ENCODE results near the gene ELL. TPM values are rescaled to one million over a fixed set of nuclear protein-coding genes. Genes with fewer than 3 reads are reported as not detected.

ELL gene
- total RNA-seq, 1 experiment from 2014 or later, result 21.0 TPM

GRCh38 chr19:18508585-18508984 lies 13.3 kb downstream of the ELL start:
- H4K20me1 ChIP-seq (ENCODE audit: low read length), result peaks cover 79% of the 10 kb centered on the region
- ATAC-seq (no peak), DNase-seq (no peak)
- H3F3A ChIP-seq (ENCODE audit: low read length, unreplicated experiment), result no peaks in the 10 kb centered on the region
- BruUV-seq (replicated peaks), result no TSS peak
- H3K9me2 ChIP-seq (replicated peaks; ENCODE audit: low read length), result no peaks in the 10 kb centered on the region
- peaks cover 16% of the 10 kb centered on the region; the same call in 1 of the 2 replicates for H3K4me1 ChIP-seq (ENCODE audit: insufficient read depth, low read length)
- ChIA-PET CTCF (no interaction called here), POLR2A (ENCODE audit: unreplicated experiment) (no interaction called here)
- intact Hi-C loops (cut with micrococcal nuclease), result no loop called here
- no peaks in the 10 kb centered on the region for H3K9me3 ChIP-seq (ENCODE audit: low read length)
- no peaks in the 10 kb centered on the region for H3K36me3 ChIP-seq (ENCODE audit: low read depth, low read length)
- TF ChIP-seq EZH2phosphoT487 (IDR thresholded peaks at IDR 0.05; ENCODE audit: borderline replicate concordance, low read length), result no peak
- no peak for TF ChIP-seq CTCF (conservative IDR thresholded peaks at IDR 0.05; ENCODE audit: low read depth, low read length)
- no peak for TF ChIP-seq EZH2 (IDR thresholded peaks at IDR 0.05; ENCODE audit: low read length, unreplicated experiment)
- no peak overlapping the region for H2AFZ ChIP-seq (ENCODE audit: low read length)
- no peaks in the 10 kb centered on the region for H3K27me3 ChIP-seq (ENCODE audit: low read length)
- H3K4me3 ChIP-seq (ENCODE audit: low read length), result no peak overlapping the region
- no peak overlapping the region for H3K27ac ChIP-seq (ENCODE audit: low read length)
- H3K79me2 ChIP-seq (ENCODE audit: low read length), result peaks cover 98% of the 10 kb centered on the region
- no peak overlapping the region for H3K9ac ChIP-seq (ENCODE audit: low read length)
- no peak overlapping the region for H3K4me2 ChIP-seq (ENCODE audit: low read length)

- no peak overlapping the region for H3K4me3 ChIP-seq (ENCODE audit: low read length)
- no peaks in the 10 kb centered on the region for H3K9me3 ChIP-seq (ENCODE audit: low read length)
- intact Hi-C loops (cut with micrococcal nuclease), result no loop called here
- H3K27ac ChIP-seq (ENCODE audit: low read length), result no peak overlapping the region
- no peaks in the 10 kb centered on the region for H3K9me2 ChIP-seq (replicated peaks; ENCODE audit: low read length)
- H4K20me1 ChIP-seq (ENCODE audit: low read length), result peaks cover 81% of the 10 kb centered on the region
- CTCF ChIA-PET, result no interaction called here
- peaks cover 98% of the 10 kb centered on the region for H3K79me2 ChIP-seq (ENCODE audit: low read length)
- H3F3A ChIP-seq (ENCODE audit: low read length, unreplicated experiment), result no peaks in the 10 kb centered on the region
- POLR2A ChIA-PET (ENCODE audit: unreplicated experiment), result no interaction called here
- no peak for ATAC-seq
- peaks cover 16% of the 10 kb centered on the region; the same call in 1 of the 2 replicates for H3K4me1 ChIP-seq (ENCODE audit: insufficient read depth, low read length)
- TF ChIP-seq EZH2phosphoT487 (IDR thresholded peaks at IDR 0.05; ENCODE audit: borderline replicate concordance, low read length) (no peak), CTCF (conservative IDR thresholded peaks at IDR 0.05; ENCODE audit: low read depth, low read length) (no peak), EZH2 (IDR thresholded peaks at IDR 0.05; ENCODE audit: low read length, unreplicated experiment) (no peak)
- no peak overlapping the region for H3K9ac ChIP-seq (ENCODE audit: low read length)
- H3K27me3 ChIP-seq (ENCODE audit: low read length), result no peaks in the 10 kb centered on the region
- no peak overlapping the region for H2AFZ ChIP-seq (ENCODE audit: low read length)
- no peaks in the 10 kb centered on the region for H3K36me3 ChIP-seq (ENCODE audit: low read depth, low read length)
- DNase-seq, result no peak
- H3K4me2 ChIP-seq (ENCODE audit: low read length), result no peak overlapping the region
- BruUV-seq (replicated peaks), result no TSS peak
These were observed 14.0 kb downstream of the ELL start for GRCh38 chr19:18507727-18508440.

GRCh38 chr19:18507021-18507726 lies 14.7 kb downstream of the ELL start:
- Histone ChIP-seq H3F3A (ENCODE audit: low read length, unreplicated experiment) (no peaks in the 10 kb centered on the region), H3K9me3 (ENCODE audit: low read length) (no peaks in the 10 kb centered on the region), H3K4me1 (ENCODE audit: insufficient read depth, low read length) (peaks cover 16% of the 10 kb centered on the region; the same call in 1 of the 2 replicates), H3K36me3 (ENCODE audit: low read depth, low read length) (no peaks in the 10 kb centered on the region), H3K4me2 (ENCODE audit: low read length) (no peak overlapping the region), H4K20me1 (ENCODE audit: low read length) (peaks cover 81% of the 10 kb centered on the region), H3K79me2 (ENCODE audit: low read length) (peaks cover 98% of the 10 kb centered on the region), H3K4me3 (ENCODE audit: low read length) (no peak overlapping the region), H3K9me2 (replicated peaks; ENCODE audit: low read length) (no peaks in the 10 kb centered on the region), H3K27me3 (ENCODE audit: low read length) (no peaks in the 10 kb centered on the region), H3K9ac (ENCODE audit: low read length) (no peak overlapping the region), H2AFZ (ENCODE audit: low read length) (no peak overlapping the region), H3K27ac (ENCODE audit: low read length) (no peak overlapping the region)
- ChIA-PET CTCF (interaction anchor here (0.6 kb wide), 1 partner anchor 13 kb away, joined by 4 read pairs; no protein-coding TSS in a partner anchor), POLR2A (ENCODE audit: unreplicated experiment) (no interaction called here)
- BruUV-seq (replicated peaks), result no TSS peak
- no peak for DNase-seq
- ATAC-seq, result no peak
- TF ChIP-seq EZH2phosphoT487 (IDR thresholded peaks at IDR 0.05; ENCODE audit: borderline replicate concordance, low read length) (no peak), CTCF (conservative IDR thresholded peaks at IDR 0.05; ENCODE audit: low read depth, low read length) (no peak), EZH2 (IDR thresholded peaks at IDR 0.05; ENCODE audit: low read length, unreplicated experiment) (no peak)
- intact Hi-C loops (cut with micrococcal nuclease), result no loop called here

Measured in PC-3 (cell line).